B cell (primary cell): ENCODE data around the gene AWAT1.

Experiments
- EZH2 ChIP-seq: IDR thresholded peaks from 2 replicates; pipeline ENCODE4 v1.6.1; 2012; ENCODE audit warnings: borderline replicate concordance, low read depth, mild to moderate bottlenecking, moderate library complexity, low read length; ENCODE audit not compliant: insufficient read depth, poor library complexity, severe bottlenecking
- TF ChIP-seq, protein P1 (sequence below): fragments of 200-600 bp; IDR thresholded peaks from one replicate; pipeline ENCODE4 v1.8.0; 2022; ENCODE audit warnings: antibody characterized with exemption, mild to moderate bottlenecking

- TF ChIP-seq, protein P1, sequence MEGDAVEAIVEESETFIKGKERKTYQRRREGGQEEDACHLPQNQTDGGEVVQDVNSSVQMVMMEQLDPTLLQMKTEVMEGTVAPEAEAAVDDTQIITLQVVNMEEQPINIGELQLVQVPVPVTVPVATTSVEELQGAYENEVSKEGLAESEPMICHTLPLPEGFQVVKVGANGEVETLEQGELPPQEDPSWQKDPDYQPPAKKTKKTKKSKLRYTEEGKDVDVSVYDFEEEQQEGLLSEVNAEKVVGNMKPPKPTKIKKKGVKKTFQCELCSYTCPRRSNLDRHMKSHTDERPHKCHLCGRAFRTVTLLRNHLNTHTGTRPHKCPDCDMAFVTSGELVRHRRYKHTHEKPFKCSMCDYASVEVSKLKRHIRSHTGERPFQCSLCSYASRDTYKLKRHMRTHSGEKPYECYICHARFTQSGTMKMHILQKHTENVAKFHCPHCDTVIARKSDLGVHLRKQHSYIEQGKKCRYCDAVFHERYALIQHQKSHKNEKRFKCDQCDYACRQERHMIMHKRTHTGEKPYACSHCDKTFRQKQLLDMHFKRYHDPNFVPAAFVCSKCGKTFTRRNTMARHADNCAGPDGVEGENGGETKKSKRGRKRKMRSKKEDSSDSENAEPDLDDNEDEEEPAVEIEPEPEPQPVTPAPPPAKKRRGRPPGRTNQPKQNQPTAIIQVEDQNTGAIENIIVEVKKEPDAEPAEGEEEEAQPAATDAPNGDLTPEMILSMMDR = no peak
- TF ChIP-seq EZH2 = no peak
Observed at GRCh38 chrX:70219938-70220764, 14.3 kb upstream of the AWAT1 start.
